ENCODE measurements around the gene FCN1.

DNA sequence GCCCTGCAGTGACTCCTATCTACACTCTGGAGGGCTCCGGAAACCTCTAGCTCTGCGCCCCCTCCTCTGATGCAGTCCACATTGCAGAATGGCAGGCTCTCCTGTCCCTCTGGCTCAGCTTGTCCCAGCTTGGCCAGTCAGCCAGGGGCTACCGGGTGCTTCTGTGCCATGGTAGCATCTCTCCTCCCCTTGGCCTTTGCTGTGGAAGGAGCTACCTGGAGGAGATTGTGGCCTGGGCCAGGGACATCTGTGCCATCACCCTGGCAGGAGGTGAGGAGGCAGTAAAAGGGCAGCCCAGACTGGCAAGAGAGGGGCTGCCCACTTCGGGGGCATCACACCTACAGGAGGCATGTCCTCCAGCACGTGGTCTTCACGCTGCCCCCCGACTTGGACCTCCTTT lies 38.1 kb upstream of the FCN1 start:
- TF ChIP-seq ARID1B (IDR thresholded peaks at IDR 0.05) (no peak), HDGF (IDR thresholded peaks at IDR 0.05) (no peak), EP300 (IDR thresholded peaks at IDR 0.05; ENCODE audit: low read length) (no peak), DDX20 (tag; IDR thresholded peaks at IDR 0.05; ENCODE audit: low read depth) (no peak)
